ENCODE measurements around the gene SVOP.

Gene SVOP

DNA sequence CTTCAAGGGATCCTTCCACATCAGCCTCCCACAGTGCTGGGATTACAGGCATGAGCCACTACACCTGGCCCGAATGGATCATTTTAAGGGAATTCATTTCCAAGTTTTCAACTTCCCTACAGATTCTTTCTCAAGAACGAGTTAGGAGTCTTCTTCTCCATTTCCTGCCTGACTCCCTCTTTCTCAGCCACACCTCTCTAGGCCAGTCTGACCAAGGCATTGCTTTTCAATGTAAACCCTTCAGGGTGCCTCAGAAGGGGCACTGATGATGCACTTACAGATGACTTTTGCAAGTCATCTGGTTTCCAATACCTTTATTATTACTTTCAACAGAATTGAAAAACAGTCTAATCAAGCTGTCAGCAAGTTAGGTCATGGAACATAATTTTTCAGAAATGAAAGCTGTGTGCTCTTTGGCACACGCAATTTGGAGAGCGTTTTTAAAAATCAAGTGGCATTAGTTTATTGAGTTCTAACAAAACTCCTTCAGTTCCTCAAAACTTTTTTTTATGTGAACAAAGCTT is 47.2 kb downstream of the SVOP start:
- no peak for DNase-seq (ENCODE audit: low read depth)

GRCh38 chr12:108972358-108972757 is 48.5 kb downstream of the SVOP start:
- DNase-seq (ENCODE audit: low read depth): no peak

DNA sequence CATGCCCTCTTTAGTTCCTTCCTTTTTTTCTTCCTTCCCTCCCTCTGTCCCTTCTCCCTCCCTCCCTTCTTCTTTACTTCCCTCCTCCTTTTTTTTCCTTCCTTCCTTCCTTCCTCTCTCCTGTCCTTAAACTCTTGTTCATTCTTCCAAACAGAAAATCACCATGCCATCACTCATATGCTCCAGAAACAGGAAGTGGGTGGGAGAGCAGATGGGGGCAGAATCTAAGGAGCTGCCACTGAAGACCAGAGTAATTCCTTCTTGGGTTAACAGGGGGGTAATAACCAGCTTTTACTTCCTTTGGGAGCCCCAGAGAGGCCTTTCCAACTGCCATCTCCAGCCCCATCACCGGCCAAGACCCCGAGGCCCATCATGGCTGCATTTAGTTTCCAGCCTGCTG is 51.2 kb downstream of the SVOP start:
- DNase-seq (ENCODE audit: low read depth): no peak

DNA sequence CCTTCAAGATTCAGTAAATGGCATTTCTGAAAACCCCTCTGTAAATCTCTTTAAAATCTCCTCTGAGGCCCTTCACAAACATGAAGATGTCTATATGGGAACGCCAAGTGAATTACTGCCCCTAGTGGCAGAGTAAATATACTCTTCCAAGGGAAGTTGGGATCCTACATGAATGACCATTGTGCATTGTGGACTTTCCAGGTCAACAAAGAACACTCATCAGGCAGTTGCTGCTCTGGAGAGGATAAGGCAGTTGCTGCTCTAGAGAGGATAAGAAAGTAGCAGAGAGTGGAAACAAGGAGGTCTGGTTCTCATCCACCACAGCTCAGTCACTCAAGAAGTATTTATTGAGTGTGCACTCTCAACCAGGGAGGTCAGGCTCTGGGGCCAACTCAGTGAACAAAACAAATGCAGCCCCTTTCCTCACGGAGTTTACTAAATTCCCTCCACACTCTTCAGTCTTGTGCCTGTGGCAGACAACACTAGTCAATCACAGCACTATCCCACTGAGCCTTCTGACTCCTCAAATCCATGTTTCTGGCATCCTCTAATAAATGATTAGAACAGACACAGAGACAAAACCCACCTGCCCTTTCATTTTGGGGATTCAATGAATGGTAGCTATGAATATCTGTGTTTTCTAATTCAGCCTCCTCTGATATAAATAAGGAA is 52.9 kb downstream of the SVOP start:
- DNase-seq (ENCODE audit: low read depth): no peak

DNA sequence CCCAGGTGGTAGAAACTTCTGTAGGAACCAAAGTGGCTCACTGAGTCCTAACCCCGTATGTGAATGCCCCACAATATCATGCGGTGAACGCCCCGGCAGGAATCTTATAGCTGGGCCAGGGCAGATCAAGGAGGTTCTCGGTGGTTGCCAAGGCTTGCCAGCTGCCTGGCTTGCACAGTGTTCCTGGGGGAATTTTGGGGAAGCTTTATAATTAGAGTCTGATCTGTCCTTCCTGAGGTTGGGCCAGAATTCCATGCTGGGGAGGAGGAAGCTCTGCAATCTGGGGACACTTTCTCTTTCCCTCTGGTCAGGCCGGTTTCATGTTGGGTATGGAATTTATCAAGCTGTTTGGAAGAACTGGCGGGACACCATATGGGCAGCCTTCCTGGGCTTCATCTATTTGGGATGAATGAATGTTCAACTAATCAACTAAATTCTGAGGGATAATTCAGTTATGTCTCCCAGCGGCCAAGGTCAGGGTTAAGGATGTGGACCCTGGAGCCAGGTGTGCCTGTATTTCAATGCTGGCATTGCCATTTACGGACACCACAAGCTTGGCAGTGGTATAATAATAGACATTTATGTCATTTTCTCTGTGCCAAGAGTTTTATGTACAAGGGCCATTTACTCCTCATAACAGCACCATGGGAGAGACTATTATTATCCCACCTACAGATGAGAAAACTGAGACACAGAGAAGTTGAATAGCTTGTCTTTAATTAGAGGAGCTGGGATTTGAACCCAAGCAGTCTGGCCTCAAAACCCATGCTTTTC is 54.3 kb downstream of the SVOP start:
- no peak for DNase-seq (ENCODE audit: low read depth)

GRCh38 chr12:108965886-108966285 is 55.0 kb downstream of the SVOP start:
- DNase-seq (ENCODE audit: low read depth): no peak

GRCh38 chr12:108964371-108965352 is 56.2 kb downstream of the SVOP start:
- DNase-seq (ENCODE audit: low read depth): no peak

- DNase-seq (ENCODE audit: low read depth): no peak
Observed at GRCh38 chr12:108962256-108962655, 58.6 kb downstream of the SVOP start.

- no peak for DNase-seq (ENCODE audit: low read depth)
Observed at GRCh38 chr12:108959748-108960655, 60.9 kb downstream of the SVOP start.

GRCh38 chr12:108955225-108955835 is 65.5 kb downstream of the SVOP start:
- DNase-seq (ENCODE audit: low read depth): no peak

DNA sequence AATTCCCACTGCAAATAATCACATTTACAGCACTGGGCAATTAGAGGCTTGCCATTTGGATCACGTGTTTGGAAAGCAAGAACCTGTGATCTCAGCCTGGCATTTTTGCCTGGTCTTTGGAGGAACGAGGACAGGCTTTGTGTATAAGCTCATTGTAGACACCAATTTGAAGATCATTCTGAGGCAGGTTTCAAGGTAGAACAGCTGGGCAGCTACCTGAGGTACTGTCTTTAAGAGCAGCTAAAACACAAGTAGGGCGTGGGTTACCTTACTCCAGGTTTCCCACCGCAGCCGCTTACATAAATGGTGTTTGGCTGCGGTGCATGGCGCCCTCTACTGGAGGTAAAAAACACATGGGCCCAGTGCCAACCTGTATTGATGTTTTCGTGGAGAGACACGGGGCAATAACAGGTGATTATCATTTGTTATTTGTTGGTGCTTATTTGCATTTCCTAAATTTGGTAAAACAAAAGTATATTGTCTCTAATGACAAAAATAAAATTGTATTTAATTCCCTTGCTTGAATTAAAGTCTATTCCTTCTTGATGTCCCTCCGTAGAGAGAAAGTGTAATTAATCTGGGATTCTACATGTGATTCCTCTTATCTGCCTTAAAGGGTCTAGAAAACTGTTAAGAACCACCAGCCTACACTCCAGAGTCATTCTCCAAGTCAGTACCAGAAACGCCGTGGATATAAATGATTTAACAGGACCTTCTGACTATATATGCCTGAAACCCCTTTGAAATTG is 69.7 kb downstream of the SVOP start:
- DNase-seq (ENCODE audit: low read depth): peak; percentile 47

DNA sequence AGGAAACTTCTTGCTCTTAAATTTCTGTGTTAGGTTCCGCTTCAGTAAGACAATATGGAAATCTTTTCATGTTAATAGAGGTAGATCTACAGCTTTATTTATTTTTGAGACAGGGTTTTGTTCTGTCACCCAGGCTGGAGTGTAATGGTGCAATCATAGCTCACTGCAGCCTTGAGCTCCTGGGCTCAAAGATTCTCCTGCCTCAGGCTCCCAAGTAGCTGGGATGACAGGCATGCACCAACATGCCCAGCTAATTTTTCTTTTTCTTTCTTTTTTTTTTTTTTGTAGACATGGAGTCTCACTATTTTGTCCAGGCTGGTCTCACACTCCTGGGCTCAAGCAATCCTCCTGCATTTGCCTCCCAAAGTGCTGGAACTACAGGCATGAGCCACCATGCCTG is 70.9 kb downstream of the SVOP start:
- no peak for DNase-seq (ENCODE audit: low read depth)

DNA sequence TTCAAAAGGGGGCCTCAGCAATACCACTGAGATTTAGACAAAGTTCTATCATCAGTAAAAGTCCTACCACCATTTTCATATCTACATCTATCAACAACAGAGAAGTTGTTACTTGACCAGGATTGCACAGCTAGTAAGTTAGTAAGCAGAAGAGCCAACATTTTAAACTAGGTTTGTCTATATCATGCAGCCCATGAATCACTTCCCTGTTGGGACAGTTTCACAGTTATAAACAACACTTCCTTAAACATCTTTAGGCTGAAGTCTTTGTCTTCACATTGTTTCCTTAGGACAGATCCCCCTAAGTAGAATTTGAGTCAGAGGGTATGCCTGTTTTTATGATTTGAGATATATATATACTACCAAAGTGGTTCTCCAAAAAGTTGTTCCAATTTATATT is 72.5 kb downstream of the SVOP start:
- DNase-seq (ENCODE audit: low read depth): no peak

GRCh38 chr12:108947097-108947496 is 73.8 kb downstream of the SVOP start:
- no peak for DNase-seq (ENCODE audit: low read depth)

DNA sequence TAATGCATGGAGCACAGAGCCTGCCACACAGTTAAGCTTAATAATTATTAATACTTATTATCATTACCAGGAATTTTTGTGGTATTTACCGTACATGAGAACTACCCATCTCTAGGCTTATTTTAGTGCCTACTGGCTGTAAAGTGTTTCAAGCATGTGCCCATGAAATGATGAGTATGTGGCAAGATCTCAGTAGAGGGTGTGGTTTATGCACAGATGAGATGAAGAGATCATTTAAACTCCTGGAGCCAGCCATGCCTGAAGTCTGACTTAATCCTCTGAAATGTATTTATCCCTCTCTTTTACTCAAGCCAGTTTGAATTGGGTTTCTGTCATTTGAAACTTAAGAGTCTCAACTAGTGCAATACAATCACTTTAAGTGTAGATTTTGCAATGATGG is 80.7 kb downstream of the SVOP start:
- no peak for DNase-seq (ENCODE audit: low read depth)

DNA sequence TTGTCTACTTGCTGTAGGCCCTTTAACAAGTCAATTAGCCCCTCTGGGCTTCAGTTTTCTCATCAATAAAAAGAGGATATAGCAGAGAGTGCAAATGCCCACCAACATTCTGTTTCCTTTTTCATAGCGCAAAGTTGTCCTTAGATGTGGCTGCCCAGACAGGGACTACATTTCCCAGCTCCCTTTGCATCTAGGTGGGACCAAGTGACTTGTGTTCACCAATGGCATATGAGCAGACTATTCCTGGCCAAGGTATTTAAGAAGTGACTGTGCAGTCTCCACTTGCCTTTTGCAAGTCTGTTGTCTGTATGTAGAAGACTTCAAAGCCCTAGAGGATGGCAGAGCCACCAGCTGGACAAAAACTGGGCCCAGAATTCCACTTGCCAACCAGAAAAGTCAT is 81.3 kb downstream of the SVOP start:
- no peak for DNase-seq (ENCODE audit: low read depth)

DNA sequence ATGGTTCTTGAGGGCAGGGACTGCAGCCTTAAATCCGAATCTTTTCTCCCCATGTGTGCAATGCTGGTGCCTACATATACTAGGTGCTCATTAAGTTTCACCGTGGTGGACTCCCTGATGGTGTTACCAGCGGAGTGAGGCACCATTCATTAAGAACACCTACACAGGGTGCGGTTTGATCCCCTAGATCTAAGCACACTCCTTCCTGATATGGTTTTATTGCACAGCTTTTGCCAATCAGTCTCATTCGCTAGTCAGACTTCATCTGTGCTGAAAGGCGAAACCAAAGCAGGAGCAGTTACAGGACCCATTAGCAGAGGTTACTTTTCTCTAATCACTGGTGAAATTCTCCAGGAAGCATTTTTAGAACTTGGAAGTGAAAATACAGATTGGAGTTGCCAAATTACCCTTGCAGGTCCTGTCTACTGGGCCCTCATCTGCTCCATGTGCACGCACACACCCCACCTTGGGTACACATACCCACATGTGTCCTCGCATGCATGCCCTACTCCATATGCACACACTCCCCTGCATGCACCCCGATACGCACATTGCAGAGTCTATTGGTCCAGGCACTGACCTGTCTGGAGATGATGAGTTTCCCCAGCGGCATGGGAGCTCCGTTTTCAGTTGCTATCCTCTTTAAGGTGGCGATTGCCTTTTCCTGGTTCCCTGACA is 82.5 kb downstream of the SVOP start:
- DNase-seq (ENCODE audit: low read depth): no peak

- DNase-seq (ENCODE audit: low read depth): no peak
Observed at GRCh38 chr12:108935159-108935763, 85.6 kb downstream of the SVOP start.

- DNase-seq (ENCODE audit: low read depth): no peak
Observed at GRCh38 chr12:108933949-108934348, 86.9 kb downstream of the SVOP start.
